Inflammatory macrophage treated with lipopolysaccharide for 4 hours (primary cell): ENCODE results near the gene IL22RA2.
A peak's percentile ranks its signal among the peaks of the same experiment; 100 is the strongest.
"Not testable (repeated sequence)": the region's sequence is repeated elsewhere in the genome, so short reads cannot be mapped to it uniquely, and the experiment has no call there.

ENCODE experiments used
- DNase-seq: peaks from one replicate; pipeline ENCODE4 v3.0.0-alpha.2; 2020

IL22RA2 gene

GRCh38 chr6:137121401-137121997, 51.9 kb downstream of the IL22RA2 start:
- no peak for DNase-seq

GRCh38 chr6:137120748-137121147, 52.7 kb downstream of the IL22RA2 start:
- no peak for DNase-seq

GRCh38 chr6:137119196-137120104, 54.0 kb downstream of the IL22RA2 start:
- no peak for DNase-seq

GRCh38 chr6:137117581-137117980, 55.9 kb downstream of the IL22RA2 start:
- DNase-seq = no peak

- DNase-seq = no peak
These were observed 56.6 kb downstream of the IL22RA2 start for GRCh38 chr6:137116807-137117206.

- DNase-seq = no peak
These were observed 57.8 kb downstream of the IL22RA2 start for GRCh38 chr6:137115658-137116057.

- DNase-seq = no peak
These were observed 61.4 kb downstream of the IL22RA2 start for GRCh38 chr6:137112067-137112355.

GRCh38 chr6:137111296-137112066, 62.0 kb downstream of the IL22RA2 start:
- no peak for DNase-seq

GRCh38 chr6:137107767-137108105, 65.7 kb downstream of the IL22RA2 start:
- DNase-seq = peak; percentile 35

GRCh38 chr6:137107047-137107766, 66.2 kb downstream of the IL22RA2 start:
- not testable (repeated sequence) for DNase-seq

GRCh38 chr6:137106183-137106582, 67.3 kb downstream of the IL22RA2 start:
- DNase-seq = no peak

GRCh38 chr6:137105375-137105774, 68.1 kb downstream of the IL22RA2 start:
- DNase-seq = no peak

- no peak for DNase-seq
These were observed 68.5 kb downstream of the IL22RA2 start for GRCh38 chr6:137104926-137105325.

GRCh38 chr6:137102851-137103492, 70.5 kb downstream of the IL22RA2 start:
- DNase-seq = peak; percentile 29

- DNase-seq = peak; percentile 36
These were observed 71.2 kb downstream of the IL22RA2 start for GRCh38 chr6:137102050-137102848.

- no peak for DNase-seq
These were observed 73.6 kb downstream of the IL22RA2 start for GRCh38 chr6:137099689-137100403.

GRCh38 chr6:137097526-137097925, 75.9 kb downstream of the IL22RA2 start:
- no peak for DNase-seq

GRCh38 chr6:137097057-137097456, 76.4 kb downstream of the IL22RA2 start:
- peak; percentile 71 for DNase-seq

GRCh38 chr6:137095651-137096238, 77.7 kb downstream of the IL22RA2 start:
- peak; percentile 95 for DNase-seq

GRCh38 chr6:137095093-137095492, 78.4 kb downstream of the IL22RA2 start:
- DNase-seq = no peak
